NCI-H460 (cell line): ENCODE results near the gene SETD9. TPM values are rescaled to one million over a fixed set of nuclear protein-coding genes. Genes with fewer than 3 reads are reported as not detected.

Experiments used
- DNase-seq: peaks from one replicate; pipeline ENCODE4 v3.0.0-alpha.2; 2016; ENCODE audit warnings: low read depth; ENCODE audit errors: extremely low read depth
- total RNA-seq: library from RNA; depleted of rRNA; stranded (reverse); fragments of >200 nt; shearing (Covaris generic); gene quantifications from 2 replicates; pipeline ENCODE4 v1.2.3, GENCODE V29; 2014; rRNA removed

The SETD9 gene
- total RNA-seq, 1 experiment from 2014 or later: 8.9 TPM

DNA sequence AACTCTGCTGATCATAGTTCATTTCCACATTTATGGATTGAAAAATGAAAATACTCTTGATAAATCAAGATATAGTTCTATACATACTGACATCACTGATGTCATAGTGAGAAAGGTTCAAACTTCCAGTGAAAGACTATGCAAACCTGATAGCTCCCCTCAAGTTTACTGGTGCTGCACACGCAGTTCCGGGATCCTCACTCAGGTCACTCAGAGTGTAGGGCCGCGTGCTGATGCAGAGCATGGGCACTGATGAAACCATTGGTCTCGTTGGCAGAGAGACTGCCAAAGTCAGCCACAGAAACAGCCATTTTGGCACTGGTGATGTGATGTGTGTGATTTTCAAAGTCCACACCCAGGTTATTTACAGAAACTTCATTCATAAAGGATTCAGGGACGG lies 13.5 kb downstream of the SETD9 start:
- DNase-seq: no peak

DNA sequence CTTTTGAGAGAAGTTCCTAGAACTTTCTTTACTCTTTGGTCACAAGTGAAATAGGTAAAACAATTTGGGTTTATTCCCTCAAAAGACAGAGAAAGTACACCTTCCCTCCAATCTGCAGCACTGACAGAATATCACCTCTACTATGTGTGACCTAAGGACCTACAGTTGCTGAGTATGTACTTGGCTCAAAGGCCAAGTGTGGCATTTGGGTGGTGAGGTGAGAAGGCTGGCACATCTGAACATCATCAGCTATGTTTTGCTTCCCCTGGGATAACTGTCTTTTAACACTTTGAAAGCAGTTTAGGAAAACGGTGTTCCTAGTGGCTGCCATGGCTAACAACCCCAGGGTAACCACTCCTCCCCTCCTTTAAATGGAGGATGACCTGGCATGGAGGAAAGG lies 24.9 kb downstream of the SETD9 start:
- DNase-seq: no peak

DNA sequence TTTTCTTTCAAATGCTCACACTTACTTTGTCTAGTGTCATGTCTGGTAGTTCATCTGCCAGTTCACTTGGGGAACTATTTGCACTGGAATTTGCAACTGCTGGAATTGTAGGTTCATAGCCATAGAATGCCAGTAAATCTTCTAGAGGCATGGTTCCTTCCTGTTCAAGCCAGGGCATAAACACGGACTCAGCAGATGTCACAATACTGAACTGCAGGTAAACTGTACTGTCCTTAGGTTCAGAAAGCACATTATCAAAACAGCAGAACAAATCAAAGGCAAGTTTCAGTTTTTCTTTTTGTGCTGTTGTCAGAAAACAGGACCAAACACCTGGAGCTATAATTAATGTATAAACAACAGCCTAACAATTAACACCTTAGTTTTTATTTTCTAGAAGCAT lies 29.5 kb downstream of the SETD9 start:
- DNase-seq: no peak

DNA sequence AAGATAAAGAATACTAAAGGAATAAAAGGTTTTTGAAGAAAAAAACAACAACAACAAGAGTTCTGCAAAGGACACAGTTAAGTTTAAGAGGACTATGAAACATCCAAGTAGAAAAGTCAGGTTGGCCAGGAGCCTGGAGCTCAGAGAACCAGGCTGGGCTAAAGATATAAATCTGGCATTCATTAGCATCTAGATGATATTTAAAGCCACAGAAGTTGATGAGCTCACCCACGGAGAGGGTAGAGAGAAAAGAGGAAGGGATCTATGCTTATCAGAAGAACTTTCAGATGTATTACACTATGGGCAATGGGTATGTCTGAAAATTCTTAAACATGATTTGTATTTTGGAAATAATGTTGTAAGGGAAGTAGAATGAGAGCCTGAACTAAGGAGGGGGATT lies 32.6 kb downstream of the SETD9 start:
- DNase-seq: no peak

DNA sequence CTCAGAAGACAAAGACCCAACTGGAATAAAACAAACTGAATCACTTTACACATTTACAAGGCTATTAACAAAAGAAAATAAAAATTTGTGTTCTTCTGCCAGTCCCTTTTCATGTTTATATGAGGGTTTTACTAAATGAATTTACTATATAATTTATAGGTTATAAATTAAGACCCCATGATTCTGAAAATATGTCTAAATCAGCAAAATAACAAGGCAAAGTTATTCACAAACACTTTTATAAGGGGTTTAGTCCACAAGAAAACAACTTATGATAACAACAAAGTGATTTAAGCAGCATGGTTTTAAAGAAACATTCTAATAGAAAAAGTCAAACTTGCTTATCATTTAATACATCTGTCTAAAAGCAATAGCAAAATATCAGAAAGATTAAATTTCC lies 37.7 kb downstream of the SETD9 start:
- DNase-seq: no peak

DNA sequence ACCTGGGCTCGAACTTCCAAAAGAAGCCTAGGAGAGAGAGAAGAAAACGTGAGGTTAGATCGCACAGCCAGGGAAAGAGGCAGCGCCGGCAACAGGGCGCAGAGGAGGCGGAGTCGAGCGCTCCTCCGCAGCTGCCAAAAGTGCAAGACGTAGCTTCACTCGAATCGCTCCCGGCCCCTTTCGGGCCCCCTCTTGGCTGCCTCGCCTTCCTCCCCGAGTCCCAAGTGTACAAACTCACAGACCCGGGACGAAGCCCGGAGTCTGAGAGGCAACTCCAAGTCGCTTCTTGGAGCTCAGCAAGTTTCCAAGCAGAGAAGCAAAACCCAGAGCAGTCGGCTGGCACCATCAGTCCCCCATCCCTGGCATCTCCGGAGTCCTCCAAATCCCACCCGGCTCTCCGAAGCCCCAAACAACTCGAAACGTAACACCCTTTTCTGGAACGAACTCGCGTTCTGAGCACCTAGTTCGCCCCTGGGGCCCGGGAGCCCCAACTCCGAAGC lies 41.3 kb downstream of the SETD9 start:
- peak; percentile 23 for DNase-seq

DNA sequence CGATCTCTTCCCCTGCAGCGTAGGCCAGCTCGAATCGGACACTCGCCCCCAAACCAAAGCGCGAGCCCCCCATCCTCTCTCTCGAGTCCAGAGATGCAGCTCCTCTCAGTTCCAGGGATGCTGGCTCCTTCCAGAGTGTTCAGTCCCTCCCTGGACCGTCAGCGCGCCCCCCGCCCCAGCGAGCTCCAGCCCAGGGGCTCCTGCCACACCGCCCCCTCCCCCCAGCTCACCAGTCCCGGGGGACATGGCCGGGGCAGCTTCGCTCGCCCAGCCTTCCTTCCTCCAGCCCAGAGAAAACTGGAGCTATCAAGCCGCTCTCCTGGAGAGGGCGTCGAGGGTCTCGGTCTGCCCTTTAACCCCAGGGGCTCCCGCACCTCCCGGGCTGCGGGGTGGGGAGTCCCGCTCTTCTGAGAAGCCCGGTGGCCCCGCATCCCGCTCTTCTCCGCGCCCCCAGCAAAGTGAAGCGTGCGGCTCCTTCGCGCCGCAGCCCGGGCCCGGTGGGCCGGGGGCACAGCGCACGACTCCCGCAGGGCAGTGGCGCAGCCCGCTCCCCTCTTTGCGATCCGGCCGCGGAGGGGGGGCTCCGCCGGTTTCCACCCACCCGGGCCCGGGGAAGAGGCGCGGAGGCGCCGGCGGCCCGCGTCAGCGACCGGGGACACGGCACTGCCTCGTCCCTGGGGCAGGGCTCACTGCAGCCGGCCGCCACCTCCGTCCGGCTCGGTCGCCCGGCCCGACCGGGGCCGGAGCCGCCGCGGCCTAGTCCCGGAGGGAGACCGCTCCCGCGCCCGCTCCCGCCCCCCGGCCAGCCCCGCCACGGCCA lies 41.9 kb downstream of the SETD9 start:
- DNase-seq: no peak

DNA sequence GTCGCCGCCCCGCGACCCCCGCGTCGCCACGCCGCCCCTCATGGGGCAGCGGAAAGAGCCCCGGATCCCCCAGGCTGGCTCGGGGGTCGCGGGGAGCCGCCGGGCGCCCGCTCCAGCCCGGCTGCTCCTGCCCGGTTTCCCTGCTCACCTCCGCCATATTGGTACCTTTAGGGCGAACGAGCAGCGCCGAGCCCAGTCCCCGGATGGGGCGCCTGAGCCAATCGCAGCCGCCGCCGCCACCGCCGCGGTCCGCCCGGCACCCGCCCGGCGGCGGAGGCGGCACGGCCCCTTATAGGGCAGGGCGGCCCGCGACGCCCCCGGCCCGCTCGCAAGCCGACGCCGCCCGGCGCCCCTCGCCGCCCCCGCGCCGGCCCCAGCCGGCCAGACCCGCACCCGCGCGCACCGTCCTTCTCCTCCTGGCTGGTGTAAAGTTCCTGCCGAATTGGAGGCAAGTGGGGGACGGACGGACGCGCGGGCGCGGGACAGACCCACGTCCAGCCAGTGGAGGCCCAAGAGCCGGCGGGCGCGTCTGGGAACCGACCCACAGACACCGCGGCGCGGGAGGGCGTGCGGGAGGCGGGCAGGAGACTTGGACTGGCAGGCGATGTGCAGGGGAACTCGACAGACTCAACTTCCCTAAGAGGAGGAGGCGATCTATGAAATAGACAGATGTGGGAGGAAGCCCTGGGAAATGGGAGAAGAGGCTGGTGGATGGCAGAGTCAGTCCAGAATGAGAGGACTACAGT lies 42.7 kb downstream of the SETD9 start, which contains the start of gene MIER3:
MIER3 (minus strand) TSS at position 178 of the 746 bp plus-strand sequence; CDS start at position 157, 21 bp downstream.
- DNase-seq: peak; percentile 69

DNA sequence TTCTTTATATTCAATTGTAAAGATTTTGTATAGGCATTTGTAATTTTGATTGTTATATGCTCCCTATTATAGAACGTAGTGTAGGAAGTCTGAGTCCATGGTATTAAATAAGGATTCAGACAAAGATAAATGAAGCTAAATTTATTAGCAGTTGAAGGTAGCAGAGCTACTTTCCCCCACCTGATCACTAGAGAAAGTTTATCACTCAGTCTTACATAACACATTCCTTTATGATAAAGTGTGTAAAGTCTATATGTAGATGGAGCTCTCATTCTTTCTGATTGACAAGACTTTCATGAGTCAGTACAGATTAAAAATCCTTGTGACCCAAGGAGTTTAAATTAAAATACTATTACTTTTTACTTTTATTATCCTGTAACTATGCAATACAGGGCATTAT lies 44.9 kb downstream of the SETD9 start:
- no peak for DNase-seq

DNA sequence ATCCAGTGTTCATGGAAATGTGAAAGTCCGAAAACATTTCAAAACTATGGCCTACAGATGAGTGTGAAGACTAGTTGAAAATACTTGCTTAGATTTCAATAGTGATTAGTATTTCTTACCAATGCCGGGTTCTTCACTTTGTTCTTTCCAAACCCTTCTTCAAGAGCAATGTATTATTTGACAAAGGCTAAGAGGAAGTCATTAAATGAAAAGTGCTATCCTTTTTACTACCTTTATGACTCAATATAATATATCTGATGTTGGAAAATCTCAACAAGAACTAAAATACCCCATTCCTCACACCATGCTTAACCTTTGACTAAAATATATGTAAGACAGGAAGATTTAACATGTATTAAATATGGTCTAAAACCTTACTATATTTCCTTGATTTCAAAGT lies 49.2 kb downstream of the SETD9 start:
- DNase-seq: no peak

DNA sequence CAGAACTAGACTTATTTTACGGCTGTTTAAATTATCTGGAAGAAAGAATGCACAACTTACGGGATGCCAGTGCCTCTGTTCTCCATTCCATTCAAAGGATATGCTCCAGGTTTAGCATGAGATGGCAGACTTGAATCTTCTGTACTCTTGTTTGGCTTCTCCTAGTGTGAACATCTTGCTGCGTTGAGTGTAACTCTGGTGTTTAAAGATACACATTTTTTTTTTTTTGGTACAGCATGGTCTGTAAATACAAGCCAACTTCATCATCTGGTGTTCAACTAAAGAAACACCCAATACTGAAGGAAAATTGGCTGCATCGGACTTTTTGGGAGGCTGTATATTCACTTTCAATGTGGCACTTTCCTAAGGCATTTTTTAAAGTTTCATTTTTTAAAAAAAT lies 49.9 kb downstream of the SETD9 start:
- DNase-seq: no peak

DNA sequence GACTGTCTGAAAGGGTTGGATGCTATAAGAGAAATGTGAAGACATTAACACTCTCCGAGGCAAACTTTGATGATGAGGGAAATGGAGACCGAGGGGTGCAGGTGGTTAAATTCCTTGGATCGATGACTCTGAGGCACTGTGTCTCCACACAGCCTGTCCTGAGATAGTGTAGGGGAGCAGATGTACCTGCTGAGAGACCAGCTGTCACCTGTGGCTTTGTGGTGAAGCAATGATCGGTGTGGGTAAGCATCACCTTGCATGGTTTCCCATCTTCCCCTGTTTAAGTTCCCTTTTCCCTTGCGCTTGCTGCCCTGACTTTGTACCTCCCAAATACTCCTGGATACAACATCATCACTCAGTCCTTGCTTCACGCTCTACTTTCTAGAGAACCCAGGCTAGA lies 52.4 kb downstream of the SETD9 start:
- no peak for DNase-seq

DNA sequence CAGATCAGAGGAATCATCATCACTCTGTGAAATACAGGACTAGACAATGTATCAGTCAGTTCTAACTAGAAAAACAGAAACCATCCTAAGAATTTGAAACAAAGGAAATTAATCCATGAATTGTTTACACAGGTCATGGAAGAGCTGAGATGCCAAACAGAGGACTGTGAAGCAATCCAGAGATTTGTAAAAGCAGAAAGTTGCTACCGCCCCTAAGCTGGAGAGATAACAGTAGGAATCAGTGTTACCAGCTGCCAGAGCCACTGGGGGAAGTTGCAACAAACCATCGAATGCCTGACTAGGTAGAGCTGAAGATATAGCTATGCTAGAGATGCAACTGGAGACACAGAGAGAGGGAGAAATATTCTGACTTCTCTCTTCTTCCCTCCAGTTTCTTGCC lies 52.9 kb downstream of the SETD9 start:
- DNase-seq: no peak

DNA sequence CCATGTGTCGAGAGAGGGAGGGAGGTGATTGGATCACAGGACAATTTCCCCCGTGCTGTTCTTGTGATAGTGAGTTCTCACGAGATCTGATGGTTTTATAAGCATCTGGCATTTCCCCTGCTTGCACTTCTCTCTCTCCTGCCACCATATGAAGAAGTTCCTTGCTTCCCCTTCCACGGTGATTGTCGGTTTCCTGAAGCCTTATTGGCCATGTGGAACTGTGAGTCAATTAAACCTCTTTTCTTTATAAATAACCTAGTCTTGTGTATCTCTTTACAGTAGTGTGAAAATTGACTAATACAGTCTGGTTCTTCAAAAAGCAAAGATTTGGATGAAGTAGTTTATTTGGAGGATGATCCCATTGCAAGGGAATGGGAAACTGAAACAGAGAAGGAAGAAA lies 53.9 kb downstream of the SETD9 start:
- no peak for DNase-seq

DNA sequence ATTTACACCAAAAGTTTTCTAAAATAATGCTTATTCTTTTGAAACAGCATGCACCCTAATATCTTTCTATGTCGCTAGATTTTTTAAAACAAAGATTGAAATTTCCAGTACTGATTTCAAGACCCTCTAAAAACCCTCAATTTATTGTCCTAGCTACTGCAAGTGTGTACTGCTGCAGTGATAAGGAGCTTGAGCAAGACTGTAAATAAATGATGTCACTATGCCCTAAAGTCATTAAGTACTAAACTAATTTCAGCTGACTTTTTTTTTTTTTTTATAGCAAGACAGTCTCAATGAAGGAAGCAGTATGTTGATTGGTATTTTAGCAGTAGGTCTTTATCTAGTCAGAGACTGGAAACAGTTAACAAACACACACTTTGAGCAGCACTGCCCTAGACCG lies 54.8 kb downstream of the SETD9 start:
- no peak for DNase-seq

Other genes starting within 250 kb of the SETD9 start
- gene MAP3K1, start 94.0 kb upstream of the SETD9 start, total RNA-seq: 5.1 and 5.6 TPM in 2 replicates
- 28.7 and 32.0 TPM in 2 replicates for gene MIER3, start 42.5 kb downstream of the SETD9 start, total RNA-seq